HG03565 (cell line): ENCODE measurements around the gene TMEM97.

Source experiments
- ATAC-seq: cut with Tn5 transposase; IDR thresholded peaks from one replicate; pipeline ENCODE4 v1.9.1; 2021; ENCODE audit warnings: mild to moderate bottlenecking, moderate library complexity; ENCODE audit not compliant: unreplicated experiment

Gene TMEM97

GRCh38 chr17:28363776-28364650 lies 45.0 kb downstream of the TMEM97 start:
- no peak for ATAC-seq

GRCh38 chr17:28364665-28365363 lies 45.8 kb downstream of the TMEM97 start, which contains the start of gene SEBOX:
Gene SEBOX (minus strand): TSS chr17:28365199. CDS start chr17:28365151, 48 bp downstream.
- no peak for ATAC-seq

DNA sequence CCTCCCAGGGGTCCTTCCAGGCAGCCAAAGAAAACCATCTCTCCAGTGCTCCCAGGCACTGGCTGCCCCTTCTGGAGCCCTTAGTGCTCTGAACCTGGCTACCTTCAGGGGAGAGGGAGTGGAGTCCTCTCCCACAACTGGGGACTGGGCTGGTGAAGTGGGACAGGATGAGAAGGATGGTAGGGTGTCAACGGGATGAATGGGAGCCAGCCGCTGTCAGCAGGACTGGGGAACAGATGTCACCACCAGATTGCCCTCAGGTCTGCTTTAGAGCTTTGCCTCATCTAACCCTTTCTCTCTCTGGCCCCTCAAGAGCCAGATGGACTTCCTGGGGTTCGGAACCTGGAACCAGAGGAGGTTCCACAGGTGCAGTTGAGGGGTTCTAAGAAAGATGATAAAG lies 46.5 kb downstream of the TMEM97 start:
- no peak for ATAC-seq

DNA sequence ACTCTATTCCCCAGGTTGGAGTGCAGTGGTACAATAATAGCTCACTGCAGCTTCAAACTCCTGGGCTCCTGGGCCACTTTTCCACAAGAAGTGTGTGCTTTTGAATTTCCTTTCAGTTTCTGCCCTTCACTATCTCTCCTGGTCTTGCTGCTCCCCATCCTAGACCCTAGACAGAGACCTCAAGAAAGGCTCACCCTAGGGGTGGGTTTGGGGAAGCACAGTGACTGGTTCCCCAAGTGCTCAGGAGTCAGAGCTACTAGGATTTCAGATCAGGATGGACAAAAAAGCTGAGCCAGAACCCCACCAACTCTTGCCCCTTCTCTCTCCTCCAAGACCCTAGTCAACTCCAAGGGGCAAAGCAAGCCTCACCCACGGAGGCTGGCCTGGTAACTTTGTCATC lies 47.6 kb downstream of the TMEM97 start:
- ATAC-seq = no peak

DNA sequence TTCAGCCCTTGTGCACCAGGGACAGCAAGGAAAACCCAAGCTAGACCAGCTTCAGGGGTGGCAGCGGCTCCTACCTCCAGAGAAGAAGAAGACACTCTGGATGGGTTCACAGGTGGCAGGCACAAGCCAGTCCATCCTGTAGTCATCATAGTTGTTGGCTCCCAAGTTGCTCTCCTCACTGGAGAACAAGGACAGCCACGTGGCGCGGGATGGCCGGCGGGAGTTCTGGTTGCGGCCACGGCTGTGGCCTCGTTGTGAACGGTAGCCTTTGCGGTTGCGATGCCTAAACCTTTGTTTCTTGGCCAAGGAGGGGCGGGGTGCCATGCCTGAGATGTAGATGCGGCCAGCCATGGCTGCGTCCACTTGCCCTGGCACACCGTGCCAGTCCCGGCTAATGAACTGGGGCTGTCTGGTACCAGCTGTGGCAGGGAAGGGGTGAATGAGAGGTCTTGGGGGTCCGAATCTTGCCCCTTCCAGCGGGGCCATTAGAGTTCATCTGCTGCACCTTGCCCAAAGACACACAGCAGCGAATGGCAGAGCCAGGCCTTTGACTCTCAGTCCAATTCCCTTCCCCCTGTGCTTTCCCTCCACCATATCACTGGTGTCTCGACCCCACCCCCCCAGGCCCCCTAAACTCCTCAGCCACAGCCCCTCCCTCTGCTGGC lies 48.8 kb downstream of the TMEM97 start:
- no peak for ATAC-seq

- ATAC-seq = no peak
These were observed 49.4 kb downstream of the TMEM97 start for GRCh38 chr17:28368306-28368831.

GRCh38 chr17:28368915-28369683 lies 50.1 kb downstream of the TMEM97 start:
- ATAC-seq = no peak

GRCh38 chr17:28369684-28370034 lies 50.7 kb downstream of the TMEM97 start:
- ATAC-seq = no peak

DNA sequence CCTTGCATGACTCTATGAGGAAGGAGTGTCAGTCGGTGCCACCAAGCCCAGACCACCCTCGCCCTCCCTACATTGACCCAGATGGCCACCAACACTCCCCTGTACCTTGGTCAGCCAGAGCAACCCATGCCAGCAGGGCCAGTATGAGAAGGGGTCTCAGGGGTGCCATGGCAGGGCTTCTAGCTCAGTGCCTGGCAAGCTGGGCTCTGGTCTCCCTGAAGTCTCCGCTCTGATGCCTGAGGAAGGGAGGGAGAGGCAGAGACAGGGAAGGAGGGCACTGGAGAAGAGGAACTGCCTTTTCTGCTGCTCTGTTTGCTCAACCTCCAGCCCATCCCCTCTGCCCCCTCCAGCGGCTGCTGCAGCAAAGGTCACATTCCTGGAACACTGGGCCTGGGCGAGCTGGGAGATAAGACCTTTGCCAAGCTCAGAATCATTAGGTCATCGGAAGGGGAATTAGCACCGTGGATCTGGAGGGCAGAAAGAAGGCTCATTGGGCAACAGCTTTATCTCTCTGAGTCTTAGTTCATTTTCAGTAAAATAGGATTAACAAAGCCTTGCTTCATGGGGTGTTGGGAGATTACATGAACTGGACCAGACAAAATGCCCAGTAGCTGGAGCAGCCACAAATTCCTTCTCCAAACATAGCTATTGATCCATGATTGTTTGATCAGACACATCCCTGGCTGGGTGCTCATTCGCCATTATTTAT lies 51.2 kb downstream of the TMEM97 start, which contains the start of gene VTN:
VTN (minus strand) TSS at position 273 of the 709 bp plus-strand sequence; CDS start at position 169, 104 bp downstream.
- no peak for ATAC-seq

GRCh38 chr17:28370744-28371103 lies 51.7 kb downstream of the TMEM97 start:
- ATAC-seq = no peak

- ATAC-seq = peak; percentile 36
These were observed 52.5 kb downstream of the TMEM97 start, which contains the start of gene SARM1 for GRCh38 chr17:28371245-28372202. Gene SARM1 (plus strand): TSS chr17:28371694. CDS start chr17:28372033, 339 bp downstream.

DNA sequence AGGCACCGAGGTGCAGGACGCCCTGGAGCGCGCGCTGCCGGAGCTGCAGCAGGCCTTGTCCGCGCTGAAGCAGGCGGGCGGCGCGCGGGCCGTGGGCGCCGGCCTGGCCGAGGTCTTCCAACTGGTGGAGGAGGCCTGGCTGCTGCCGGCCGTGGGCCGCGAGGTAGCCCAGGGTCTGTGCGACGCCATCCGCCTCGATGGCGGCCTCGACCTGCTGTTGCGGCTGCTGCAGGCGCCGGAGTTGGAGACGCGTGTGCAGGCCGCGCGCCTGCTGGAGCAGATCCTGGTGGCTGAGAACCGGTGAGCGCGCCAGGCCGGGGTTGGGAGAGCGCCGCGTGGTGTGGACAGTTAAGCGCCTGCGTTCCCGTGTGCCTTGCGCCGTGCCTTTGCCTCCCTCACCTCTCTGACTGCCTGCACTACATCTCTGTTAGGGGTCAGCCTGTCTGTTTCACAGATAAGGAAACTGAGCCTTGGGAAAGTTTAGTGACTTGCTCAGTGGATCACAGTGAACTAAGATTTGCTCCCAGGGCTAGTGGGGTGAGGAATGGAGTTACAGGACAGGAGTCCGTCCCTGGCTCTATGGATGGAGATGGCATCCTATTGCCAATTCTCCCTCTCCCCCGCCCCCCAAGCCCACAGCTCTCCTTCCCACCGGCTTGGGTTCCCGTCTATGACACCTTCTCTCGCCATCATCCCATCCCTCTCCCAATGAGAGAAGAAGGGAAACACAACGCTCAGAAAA lies 53.4 kb downstream of the TMEM97 start:
- no peak for ATAC-seq

- ATAC-seq = no peak
These were observed 53.9 kb downstream of the TMEM97 start for GRCh38 chr17:28372945-28373274.
